CD14-positive monocyte (primary cell): ENCODE results near the gene KCNQ1OT1. TPM values are rescaled to one million over a fixed set of nuclear protein-coding genes. Genes with fewer than 3 reads are reported as not detected.

Source experiments
- DNase-seq, 3 donors: peaks; one replicate each; pipeline ENCODE4 v3.0.0-alpha.2; 2011 to 2022
- H2AFZ ChIP-seq: 2 replicates; pipeline ENCODE4 v1.6.0; 2012; ENCODE audit warnings: mild to moderate bottlenecking, low read depth, low read length, inconsistent platforms; ENCODE audit not compliant: insufficient read depth, poor library complexity, severe bottlenecking
- H3K27ac ChIP-seq, 2 donors: 1 replicate in 1 of 2; 2 replicates in 1 of 2; pipeline ENCODE4 v1.5.1; 2012 to 2013; ENCODE audit warnings: low read length in 2 of 2, control low read depth in 1 of 2, inconsistent platforms in 1 of 2, low read depth in 1 of 2, mild to moderate bottlenecking in 1 of 2
- H3K27me3 ChIP-seq, 2 donors: one replicate each; pipeline versions ENCODE4 v1.6.0 to v1.6.1; 2011 to 2013; ENCODE audit warnings: low read length in 2 of 2; ENCODE audit not compliant: control insufficient read depth in 2 of 2, insufficient read depth in 2 of 2
- H3K36me3 ChIP-seq, 2 donors: replicated peaks in 1 of 2; 1 replicate in 1 of 2; 2 replicates in 1 of 2; pipeline versions ENCODE4 v1.5.1 to v1.6.1; 2012 to 2013; ENCODE audit warnings: low read length in 2 of 2, control low read depth in 1 of 2, inconsistent platforms in 1 of 2, mild to moderate bottlenecking in 1 of 2; ENCODE audit not compliant: insufficient read depth in 2 of 2, control insufficient read depth in 1 of 2
- H3K4me1 ChIP-seq, 2 donors: 1 replicate in 1 of 2; 2 replicates in 1 of 2; pipeline versions ENCODE4 v1.5.1 to v1.6.1; 2012 to 2013; ENCODE audit warnings: low read length in 2 of 2, control low read depth in 1 of 2, inconsistent platforms in 1 of 2, mild to moderate bottlenecking in 1 of 2, moderate library complexity in 1 of 2; ENCODE audit not compliant: insufficient read depth in 2 of 2, control insufficient read depth in 1 of 2
- H3K4me2 ChIP-seq: replicated peaks from 2 replicates; pipeline ENCODE3; 2012; ENCODE audit warnings: low read length, moderate library complexity, mild to moderate bottlenecking; ENCODE audit not compliant: poor library complexity, severe bottlenecking; ENCODE audit errors: extremely low read depth
- H3K4me3 ChIP-seq, 3 experiments: fragments of 200-600 bp in 1 of 3; sonication (generic) in 1 of 3; replicated peaks in 1 of 3; 1 replicate in 2 of 3; 2 replicates in 1 of 3; pipeline ENCODE4 v1.5.1; 2011 to 2013; ENCODE audit warnings: low read length in 3 of 3, mild to moderate bottlenecking in 3 of 3, control low read depth in 2 of 3, low read depth in 2 of 3, inconsistent platforms in 1 of 3, moderate library complexity in 1 of 3
- H3K79me2 ChIP-seq: 2 replicates; pipeline ENCODE4 v1.6.0; 2012; ENCODE audit warnings: mild to moderate bottlenecking, control low read depth, inconsistent platforms, low read length, moderate library complexity; ENCODE audit not compliant: insufficient read depth
- H3K9ac ChIP-seq: 2 replicates; pipeline ENCODE4 v1.6.0; 2017; ENCODE audit warnings: low read length, mild to moderate bottlenecking; ENCODE audit not compliant: insufficient read depth, poor library complexity, severe bottlenecking
- H3K9me3 ChIP-seq, 2 donors: replicated peaks in 1 of 2; 1 replicate in 1 of 2; 2 replicates in 1 of 2; pipeline versions ENCODE4 v1.5.1 to v1.6.1; 2012 to 2013; ENCODE audit warnings: low read length in 2 of 2, control low read depth in 1 of 2; ENCODE audit not compliant: control insufficient read depth in 1 of 2, insufficient read depth in 1 of 2
- H4K20me1 ChIP-seq: 2 replicates; pipeline ENCODE4 v1.6.0; 2012; ENCODE audit warnings: mild to moderate bottlenecking, low read length, control low read depth, moderate library complexity; ENCODE audit not compliant: insufficient read depth
- H3K27ac Mint-ChIP-seq, 7 donors: one replicate each; pipeline ENCODE4 v1.8.0; 2020; ENCODE audit warnings: mild to moderate bottlenecking in 7 of 7, mixed read lengths in 7 of 7, moderate library complexity in 6 of 7, inconsistent platforms in 2 of 7
- H3K27me3 Mint-ChIP-seq, 3 donors: one replicate each; pipeline ENCODE4 v1.8.0; 2021 to 2022; ENCODE audit warnings: low read depth in 3 of 3, mild to moderate bottlenecking in 3 of 3, mixed read lengths in 3 of 3, moderate library complexity in 3 of 3, inconsistent platforms in 1 of 3
- H3K36me3 Mint-ChIP-seq, 2 donors: one replicate each; pipeline ENCODE4 v1.8.0; 2020; ENCODE audit warnings: mixed read lengths in 2 of 2, inconsistent platforms in 1 of 2, mild to moderate bottlenecking in 1 of 2
- H3K4me1 Mint-ChIP-seq: one replicate; pipeline ENCODE4 v1.8.0; 2020; ENCODE audit warnings: mild to moderate bottlenecking, mixed read lengths
- H3K4me3 Mint-ChIP-seq, 2 donors: one replicate each; pipeline ENCODE4 v1.8.0; 2020; ENCODE audit warnings: mild to moderate bottlenecking in 2 of 2, mixed read lengths in 2 of 2, moderate library complexity in 1 of 2
- H3K9me3 Mint-ChIP-seq, 7 donors: one replicate each; pipeline ENCODE4 v1.8.0; 2020 to 2022; ENCODE audit warnings: mixed read lengths in 7 of 7, mild to moderate bottlenecking in 6 of 7, moderate library complexity in 6 of 7, inconsistent platforms in 2 of 7
- WGBS: methylation state at CpG from one replicate; pipeline ENCODE4 v1.1.5; 2013; ENCODE audit warnings: missing lambda C conversion rate; ENCODE audit not compliant: insufficient coverage; 5-methylcytosine and 5-hydroxymethylcytosine counted together
- intact Hi-C, 2 donors: fragments of 100-400 bp; cut with micrococcal nuclease; formaldehyde crosslinking; loops; one replicate each; pipeline versions ENCODE4 v1.15.0 to v1.15.1; 2023
- polyA plus RNA-seq, 3 donors: library from polyadenylated mRNA; depleted of rRNA in 1 of 3; unstranded in 2 of 3; stranded (reverse) in 1 of 3; fragments of 300-500 nt in 2 of 3; fragments of >200 nt in 1 of 3; fragmentation: Illumina TruSeq in 2 of 3; gene quantifications; 1 replicate in 2 of 3; 2 replicates in 1 of 3; pipeline ENCODE4 v1.2.3, GENCODE V29; 2012 to 2021
- TF ChIP-seq, protein P1 (sequence below): fragments of 200-600 bp; IDR thresholded peaks from one replicate; pipeline ENCODE4 v1.8.0; 2022; ENCODE audit warnings: antibody characterized with exemption, mild to moderate bottlenecking

Gene KCNQ1OT1
- polyA plus RNA-seq, 3 donors = 0.01 to 0.04 (median 0.03) TPM

DNA sequence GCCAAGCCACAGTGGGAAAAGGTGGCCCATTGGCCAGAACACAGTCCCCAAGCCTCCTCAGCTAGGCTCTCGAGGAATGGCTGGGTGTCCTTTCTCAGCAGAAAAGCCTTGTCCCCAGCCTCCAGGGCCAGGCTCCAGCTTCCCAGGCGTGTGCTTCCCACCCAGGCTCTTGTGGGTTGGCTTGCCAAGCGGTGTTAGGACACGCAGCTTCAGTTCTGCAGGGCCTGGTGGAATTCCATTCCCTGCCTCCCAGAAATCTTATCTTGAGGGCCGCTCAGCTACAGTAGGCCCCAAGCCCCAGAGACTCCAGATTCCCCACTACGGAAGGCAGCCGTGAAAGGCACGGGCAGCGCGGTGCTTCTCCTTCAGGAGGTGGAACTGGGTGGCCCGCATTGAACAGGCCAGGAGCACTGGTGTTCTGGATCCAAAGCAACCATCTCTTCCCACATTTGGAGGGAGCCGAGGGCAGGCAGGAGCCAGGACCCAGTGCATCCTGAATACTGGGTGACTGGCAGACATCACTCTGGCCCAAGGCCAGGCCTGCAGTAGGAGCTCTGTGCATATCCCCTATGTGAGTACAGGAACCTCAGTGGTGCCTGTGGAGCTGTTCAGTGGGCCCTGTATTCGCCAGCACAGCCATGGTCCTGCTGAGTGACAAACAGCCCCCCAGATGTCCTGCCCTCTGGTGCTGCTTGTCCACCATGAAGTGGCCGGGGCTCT, 16.7 kb upstream of the KCNQ1OT1 start:
- H2AFZ ChIP-seq = no peak overlapping the region
- no peaks in the 10 kb centered on the region for H3K9me3 Mint-ChIP-seq
- no peak overlapping the region for H3K27ac ChIP-seq
- no peaks in the 10 kb centered on the region for H3K4me1 ChIP-seq
- WGBS = 95% methylated on average over 11 of the region's 14 CpGs
- H3K4me1 Mint-ChIP-seq = no peaks in the 10 kb centered on the region
- H3K36me3 Mint-ChIP-seq = peaks cover 26 to 41% of the 10 kb centered on the region in 2 donors
- no peak overlapping the region for H3K9ac ChIP-seq
- no peak for DNase-seq
- H3K9me3 ChIP-seq = no peaks in the 10 kb centered on the region
- H3K36me3 ChIP-seq = peaks cover 7 to 25% of the 10 kb centered on the region in 2 donors
- H3K4me2 ChIP-seq = no peak overlapping the region
- peaks cover 87% of the 10 kb centered on the region for H4K20me1 ChIP-seq
- peaks cover 0 to 3% (median 0%) of the 10 kb centered on the region in 3 donors for H3K27me3 Mint-ChIP-seq
- H3K4me3 ChIP-seq = no peak overlapping the region
- intact Hi-C loops = no loop called here
- no peaks in the 10 kb centered on the region for H3K27me3 ChIP-seq
- no peaks in the 10 kb centered on the region for H3K79me2 ChIP-seq
- TF ChIP-seq, protein P1, sequence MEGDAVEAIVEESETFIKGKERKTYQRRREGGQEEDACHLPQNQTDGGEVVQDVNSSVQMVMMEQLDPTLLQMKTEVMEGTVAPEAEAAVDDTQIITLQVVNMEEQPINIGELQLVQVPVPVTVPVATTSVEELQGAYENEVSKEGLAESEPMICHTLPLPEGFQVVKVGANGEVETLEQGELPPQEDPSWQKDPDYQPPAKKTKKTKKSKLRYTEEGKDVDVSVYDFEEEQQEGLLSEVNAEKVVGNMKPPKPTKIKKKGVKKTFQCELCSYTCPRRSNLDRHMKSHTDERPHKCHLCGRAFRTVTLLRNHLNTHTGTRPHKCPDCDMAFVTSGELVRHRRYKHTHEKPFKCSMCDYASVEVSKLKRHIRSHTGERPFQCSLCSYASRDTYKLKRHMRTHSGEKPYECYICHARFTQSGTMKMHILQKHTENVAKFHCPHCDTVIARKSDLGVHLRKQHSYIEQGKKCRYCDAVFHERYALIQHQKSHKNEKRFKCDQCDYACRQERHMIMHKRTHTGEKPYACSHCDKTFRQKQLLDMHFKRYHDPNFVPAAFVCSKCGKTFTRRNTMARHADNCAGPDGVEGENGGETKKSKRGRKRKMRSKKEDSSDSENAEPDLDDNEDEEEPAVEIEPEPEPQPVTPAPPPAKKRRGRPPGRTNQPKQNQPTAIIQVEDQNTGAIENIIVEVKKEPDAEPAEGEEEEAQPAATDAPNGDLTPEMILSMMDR = no peak
- no peak overlapping the region for H3K27ac Mint-ChIP-seq
- H3K4me3 Mint-ChIP-seq = no peak overlapping the region

DNA sequence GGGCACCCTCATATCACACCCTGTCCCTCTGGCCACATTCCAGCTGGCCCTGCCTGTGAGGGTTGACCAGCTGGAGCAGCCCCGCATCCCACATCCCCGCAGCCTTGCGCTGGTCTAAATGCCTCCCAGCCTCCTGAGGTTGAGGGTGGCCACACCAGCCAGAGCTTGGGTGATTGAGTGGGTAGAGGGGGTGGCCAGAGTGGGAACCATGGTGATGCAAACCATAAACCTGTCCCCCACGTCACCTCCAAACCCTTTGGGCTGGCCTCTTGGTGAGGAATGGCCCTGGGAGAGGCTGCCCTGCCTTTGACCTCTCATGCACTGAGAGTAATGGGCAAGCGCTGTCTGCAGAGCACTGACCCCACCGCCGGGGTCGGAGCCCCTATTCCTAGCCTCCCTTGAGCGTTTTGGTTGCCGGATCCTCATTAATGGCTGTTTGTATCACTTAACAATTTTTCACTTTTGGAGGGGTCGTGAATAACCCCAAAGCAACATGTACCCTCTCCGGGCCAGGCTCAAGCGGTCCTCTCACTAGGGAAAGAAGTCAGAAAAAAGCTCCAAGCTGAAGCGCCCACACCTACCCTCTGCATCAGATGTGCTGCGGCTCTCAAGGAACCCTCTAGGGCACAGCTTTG, 16.0 kb upstream of the KCNQ1OT1 start:
- 99% methylated on average over 10 of the region's 15 CpGs for WGBS
- H3K36me3 ChIP-seq = peaks cover 7 to 25% of the 10 kb centered on the region in 2 donors
- no peaks in the 10 kb centered on the region for H3K27me3 ChIP-seq
- no peak for DNase-seq
- peaks cover 87% of the 10 kb centered on the region for H4K20me1 ChIP-seq
- no peaks in the 10 kb centered on the region for H3K9me3 Mint-ChIP-seq
- no peaks in the 10 kb centered on the region for H3K9me3 ChIP-seq
- peaks cover 26 to 41% of the 10 kb centered on the region in 2 donors for H3K36me3 Mint-ChIP-seq
- intact Hi-C loops = no loop called here
- H3K4me2 ChIP-seq = no peak overlapping the region
- TF ChIP-seq, protein P1 = no peak
- H3K4me3 ChIP-seq = no peak overlapping the region
- H3K4me1 ChIP-seq = no peaks in the 10 kb centered on the region
- no peak overlapping the region for H3K9ac ChIP-seq
- H2AFZ ChIP-seq = no peak overlapping the region
- no peaks in the 10 kb centered on the region for H3K79me2 ChIP-seq
- peaks cover 0 to 3% (median 0%) of the 10 kb centered on the region in 3 donors for H3K27me3 Mint-ChIP-seq
- peaks cover 3% of the 10 kb centered on the region for H3K4me1 Mint-ChIP-seq
- H3K4me3 Mint-ChIP-seq = no peak overlapping the region
- no peak overlapping the region for H3K27ac Mint-ChIP-seq
- no peak overlapping the region for H3K27ac ChIP-seq
